Measurements from ENCODE around the gene CPNE4.

The CPNE4 gene

DNA sequence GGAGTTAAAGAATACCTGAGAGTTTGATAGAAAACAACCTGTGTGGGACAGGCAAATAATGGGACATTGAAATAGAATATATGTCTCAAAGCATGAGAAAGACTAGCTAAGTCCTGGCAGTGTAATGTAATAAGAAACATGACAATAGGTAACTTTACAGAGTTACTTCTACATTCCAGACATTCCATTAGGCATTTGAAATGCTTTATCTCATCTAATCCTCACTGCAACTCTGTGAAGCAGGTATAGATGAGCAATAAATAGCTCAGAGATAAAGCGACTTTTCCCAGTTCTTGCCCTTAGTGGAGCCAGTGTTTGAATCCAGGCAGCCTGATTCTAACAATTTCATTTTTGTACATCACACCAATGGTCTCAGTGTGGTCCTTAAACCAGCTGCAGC is 76.8 kb downstream of the CPNE4 start:
- no peak for DNase-seq (ENCODE audit: low read depth)
- TF ChIP-seq, protein P1, sequence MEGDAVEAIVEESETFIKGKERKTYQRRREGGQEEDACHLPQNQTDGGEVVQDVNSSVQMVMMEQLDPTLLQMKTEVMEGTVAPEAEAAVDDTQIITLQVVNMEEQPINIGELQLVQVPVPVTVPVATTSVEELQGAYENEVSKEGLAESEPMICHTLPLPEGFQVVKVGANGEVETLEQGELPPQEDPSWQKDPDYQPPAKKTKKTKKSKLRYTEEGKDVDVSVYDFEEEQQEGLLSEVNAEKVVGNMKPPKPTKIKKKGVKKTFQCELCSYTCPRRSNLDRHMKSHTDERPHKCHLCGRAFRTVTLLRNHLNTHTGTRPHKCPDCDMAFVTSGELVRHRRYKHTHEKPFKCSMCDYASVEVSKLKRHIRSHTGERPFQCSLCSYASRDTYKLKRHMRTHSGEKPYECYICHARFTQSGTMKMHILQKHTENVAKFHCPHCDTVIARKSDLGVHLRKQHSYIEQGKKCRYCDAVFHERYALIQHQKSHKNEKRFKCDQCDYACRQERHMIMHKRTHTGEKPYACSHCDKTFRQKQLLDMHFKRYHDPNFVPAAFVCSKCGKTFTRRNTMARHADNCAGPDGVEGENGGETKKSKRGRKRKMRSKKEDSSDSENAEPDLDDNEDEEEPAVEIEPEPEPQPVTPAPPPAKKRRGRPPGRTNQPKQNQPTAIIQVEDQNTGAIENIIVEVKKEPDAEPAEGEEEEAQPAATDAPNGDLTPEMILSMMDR (conservative IDR thresholded peaks at IDR 0.05; ENCODE audit: control insufficient read depth, insufficient read depth, low read depth, low read length), result no peak

DNA sequence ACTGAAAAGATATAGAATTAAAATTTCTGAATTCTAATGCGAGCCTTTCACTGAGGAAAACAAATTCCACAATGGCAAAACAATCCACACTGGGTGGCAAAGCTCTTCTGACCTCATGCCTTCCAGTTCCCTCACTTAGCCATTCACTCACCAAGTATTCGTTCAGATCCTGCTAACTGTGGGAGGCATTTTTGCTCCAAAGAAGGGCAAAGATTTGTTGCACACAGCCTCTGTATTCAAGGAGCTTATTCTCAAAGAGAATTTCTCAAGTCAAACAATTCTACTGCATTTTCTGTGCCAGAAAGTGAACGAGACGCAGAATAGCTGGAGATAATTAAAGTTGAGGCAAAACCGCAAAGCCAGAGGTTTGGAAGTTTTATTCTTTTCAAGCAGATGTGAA is 77.3 kb downstream of the CPNE4 start:
- TF ChIP-seq, protein P1 (conservative IDR thresholded peaks at IDR 0.05; ENCODE audit: control insufficient read depth, insufficient read depth, low read depth, low read length), result no peak
- DNase-seq (ENCODE audit: low read depth), result no peak
- H3K4me3 ChIP-seq (ENCODE audit: control insufficient read depth, low read depth, low read length), result no peak overlapping the region

More for the DNA sequence above, 76.8 kb downstream of the CPNE4 start:
- no peak overlapping the region for H3K4me3 ChIP-seq (ENCODE audit: control insufficient read depth, low read depth, low read length)

DNA sequence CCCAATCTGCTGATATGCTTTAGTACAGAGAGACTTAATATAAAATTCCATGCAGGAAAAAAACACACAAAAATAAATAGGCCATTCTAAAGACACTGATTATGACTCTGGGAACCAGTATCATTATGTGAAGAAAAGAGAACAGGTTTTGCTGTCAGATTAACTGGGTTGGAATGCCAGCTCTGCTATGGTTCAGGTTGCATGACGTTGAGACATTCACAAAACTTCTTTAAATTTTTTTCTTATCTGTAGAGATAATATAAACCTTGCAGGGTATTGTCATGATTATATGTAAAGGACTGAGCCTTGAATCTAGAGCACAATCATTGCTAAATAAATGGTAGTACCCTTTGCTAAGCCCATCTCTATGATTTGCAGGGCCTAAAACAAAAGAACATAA is 86.0 kb downstream of the CPNE4 start:
- no peak for DNase-seq (ENCODE audit: low read depth)
- no peak overlapping the region for H3K4me3 ChIP-seq (ENCODE audit: control insufficient read depth, low read depth, low read length)
- TF ChIP-seq, protein P1 (conservative IDR thresholded peaks at IDR 0.05; ENCODE audit: control insufficient read depth, insufficient read depth, low read depth, low read length), result no peak

DNA sequence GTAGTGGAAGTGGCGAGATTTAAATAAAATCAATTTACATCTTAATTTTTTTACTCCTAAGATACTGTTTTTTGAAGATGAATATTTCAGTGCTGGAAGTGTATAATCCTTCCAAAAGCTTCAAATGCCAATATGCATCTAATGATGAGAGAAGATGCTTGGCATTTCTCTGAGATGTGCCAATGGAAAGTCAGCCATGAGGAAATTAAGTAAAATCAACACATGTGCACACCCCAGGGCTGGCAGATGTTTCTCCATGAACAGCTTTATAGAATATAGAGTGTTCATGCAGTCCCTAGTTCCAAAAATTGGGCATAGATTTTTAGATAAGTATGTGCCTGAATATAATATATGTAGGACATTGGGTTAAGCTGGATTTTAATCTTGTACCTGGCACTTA is 90.1 kb downstream of the CPNE4 start:
- DNase-seq (ENCODE audit: low read depth), result no peak
- TF ChIP-seq, protein P1 (conservative IDR thresholded peaks at IDR 0.05; ENCODE audit: control insufficient read depth, insufficient read depth, low read depth, low read length), result no peak
- H3K4me3 ChIP-seq (ENCODE audit: control insufficient read depth, low read depth, low read length), result no peak overlapping the region

DNA sequence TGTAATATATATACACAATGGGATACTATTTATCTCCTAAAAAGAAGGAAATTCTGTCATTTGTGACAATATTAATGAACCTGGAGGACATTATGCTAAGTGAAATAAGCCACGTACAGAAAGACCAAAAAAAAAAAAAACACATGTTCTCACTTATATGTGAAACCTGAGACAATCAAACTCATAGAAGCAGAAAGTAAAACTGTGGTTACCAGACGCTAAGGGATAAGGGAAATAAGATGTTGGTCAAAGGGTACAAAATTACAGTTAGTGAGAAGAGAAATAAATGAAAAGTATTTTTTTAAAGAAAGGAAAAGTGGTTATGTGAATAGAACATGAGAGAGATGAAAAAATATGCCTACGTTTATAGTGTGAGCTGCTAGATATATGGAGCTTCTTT is 101.1 kb downstream of the CPNE4 start:
- no peak overlapping the region for H3K4me3 ChIP-seq (ENCODE audit: control insufficient read depth, low read depth, low read length)
- TF ChIP-seq, protein P1 (conservative IDR thresholded peaks at IDR 0.05; ENCODE audit: control insufficient read depth, insufficient read depth, low read depth, low read length), result no peak
- DNase-seq (ENCODE audit: low read depth), result no peak

DNA sequence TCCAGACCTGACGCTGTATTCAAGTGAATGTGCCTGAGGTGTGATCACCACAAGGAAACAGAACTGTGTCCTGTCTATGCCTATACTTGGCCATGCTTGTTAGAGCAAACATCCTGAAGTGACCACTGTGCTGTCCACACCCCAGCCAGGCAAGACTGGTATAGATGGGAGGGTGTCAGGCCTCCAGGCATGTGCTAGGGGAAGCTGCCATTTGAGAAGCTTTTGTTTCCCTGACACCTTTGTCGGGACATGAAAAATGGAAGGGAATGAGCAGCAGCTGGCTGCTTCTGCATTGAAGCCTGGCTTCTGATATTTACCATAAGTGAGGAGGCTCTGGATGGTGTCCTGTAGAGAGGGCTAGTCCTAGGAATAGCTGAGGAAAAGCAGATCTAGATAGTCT is 106.2 kb downstream of the CPNE4 start:
- TF ChIP-seq, protein P1 (conservative IDR thresholded peaks at IDR 0.05; ENCODE audit: control insufficient read depth, insufficient read depth, low read depth, low read length), result no peak
- H3K4me3 ChIP-seq (ENCODE audit: control insufficient read depth, low read depth, low read length), result no peak overlapping the region
- DNase-seq (ENCODE audit: low read depth), result no peak

DNA sequence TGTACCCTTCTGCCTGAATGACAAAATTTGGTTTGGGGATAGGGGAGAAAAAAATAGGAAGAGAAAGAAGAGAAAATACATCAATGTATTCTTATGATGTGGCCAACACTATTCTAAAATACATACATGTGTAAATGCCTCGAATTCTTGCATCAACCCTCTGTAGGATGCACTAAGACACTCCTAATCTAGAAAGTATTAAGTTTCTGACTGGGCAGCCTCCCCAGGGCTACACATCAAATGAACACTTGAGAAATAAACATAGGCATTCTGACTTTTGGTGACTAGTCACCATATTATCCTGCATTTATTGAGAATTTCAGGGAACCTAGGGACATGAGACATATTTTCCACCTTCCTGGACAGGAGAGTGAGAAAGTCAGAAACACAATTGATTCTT is 109.2 kb downstream of the CPNE4 start:
- no peak for DNase-seq (ENCODE audit: low read depth)
- TF ChIP-seq, protein P1 (conservative IDR thresholded peaks at IDR 0.05; ENCODE audit: control insufficient read depth, insufficient read depth, low read depth, low read length), result no peak
- H3K4me3 ChIP-seq (ENCODE audit: control insufficient read depth, low read depth, low read length), result no peak overlapping the region
